Islet of Langerhans (tissue), 1 donor: ENCODE data around the gene MANSC1.
A peak's percentile ranks its signal among the peaks of the same experiment; 100 is the strongest.

Source experiments
- FAIRE-seq: peaks from one replicate; lab custom pipeline; 2011; peaks lifted over from hg19 to GRCh38; lab: Jason Lieb, UNC

The MANSC1 gene

GRCh38 chr12:12349711-12350665, at the start of gene MANSC1:
Gene MANSC1 (minus strand): TSS chr12:12350242. CDS start chr12:12343314, 6,928 bp downstream.
- FAIRE-seq, result peak; percentile 38

DNA sequence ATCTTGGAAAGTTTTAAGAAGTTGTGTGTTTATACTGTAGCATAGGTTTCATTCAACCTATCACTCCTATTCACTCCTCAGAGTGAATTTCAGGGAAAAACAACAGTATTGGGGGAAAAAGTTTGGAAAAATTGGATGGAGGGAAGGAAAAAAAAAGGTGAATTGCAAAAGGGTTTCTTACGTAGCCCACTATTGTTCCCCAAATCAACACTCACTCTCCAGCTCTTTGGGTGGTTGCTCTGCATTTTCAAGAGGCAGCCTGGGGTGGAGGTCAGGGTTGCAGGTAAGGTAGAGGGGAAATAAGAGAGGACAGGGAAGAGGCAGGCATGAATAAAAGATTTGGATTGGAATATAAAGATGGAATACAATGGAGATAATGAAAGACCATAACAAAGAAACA, 49.1 kb upstream of the MANSC1 start:
- no peak for FAIRE-seq

DNA sequence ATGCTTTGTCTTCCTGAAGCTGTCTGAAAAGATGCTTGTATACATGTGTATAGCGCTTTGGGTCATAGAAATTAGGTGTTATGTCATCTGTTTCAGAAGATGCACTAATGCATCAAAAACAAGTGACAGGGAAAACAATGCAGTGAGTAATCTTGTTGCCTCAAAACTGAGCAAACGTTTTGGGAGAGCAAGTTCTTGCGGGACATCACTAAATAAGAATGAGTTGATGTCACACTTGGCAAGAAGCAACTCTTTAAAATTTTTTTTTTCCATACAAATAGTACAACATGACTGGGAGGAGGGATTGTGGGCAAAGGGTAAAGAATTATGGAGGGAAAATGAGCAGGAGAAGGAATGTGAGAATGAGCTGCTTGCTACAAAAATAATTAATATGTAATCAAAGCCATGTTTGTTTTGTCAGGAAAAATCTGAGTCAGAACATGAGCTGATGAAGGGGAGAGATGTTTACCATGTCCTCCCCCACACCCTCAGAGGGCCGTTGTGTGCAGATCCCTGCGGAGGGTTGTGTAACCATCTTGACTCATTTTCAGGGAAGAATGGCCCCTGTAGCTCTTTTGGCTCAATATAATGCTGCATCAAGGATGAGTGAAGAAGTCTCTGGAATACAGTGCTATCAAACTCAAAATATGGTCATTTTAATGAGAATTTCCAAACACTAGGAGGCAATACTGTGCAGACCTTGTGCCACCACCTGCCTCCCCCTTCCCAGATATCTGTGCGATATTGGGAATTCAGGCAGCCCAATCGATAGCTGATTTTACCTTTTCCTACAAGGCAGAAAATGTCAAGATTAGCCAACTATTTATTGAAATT, 48.2 kb upstream of the MANSC1 start:
- FAIRE-seq, result peak; percentile 82

- FAIRE-seq, result no peak
Observed at GRCh38 chr12:12397184-12397583, 47.1 kb upstream of the MANSC1 start.

GRCh38 chr12:12396694-12397093, 46.7 kb upstream of the MANSC1 start:
- FAIRE-seq, result no peak

DNA sequence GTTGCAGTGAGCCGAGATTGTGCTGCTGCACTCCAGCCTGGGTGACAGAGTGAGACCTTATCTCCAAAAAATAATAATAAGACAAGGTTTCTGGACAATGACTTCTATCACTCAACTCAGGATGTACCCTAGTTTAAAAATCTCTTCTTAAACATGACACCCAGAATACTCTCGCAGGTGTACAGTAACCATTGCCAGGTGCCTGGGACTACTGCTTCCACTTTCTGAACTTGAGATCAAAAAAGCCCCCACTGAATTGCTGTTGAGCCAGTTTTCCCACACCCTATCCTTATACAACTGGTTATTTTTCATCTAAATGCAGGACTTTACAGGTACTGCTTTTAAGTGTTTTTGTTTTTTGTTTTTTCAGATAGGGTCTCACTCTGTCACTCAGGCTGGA, 43.1 kb upstream of the MANSC1 start:
- FAIRE-seq, result no peak

GRCh38 chr12:12392413-12392812, 42.4 kb upstream of the MANSC1 start:
- FAIRE-seq, result no peak

GRCh38 chr12:12387501-12387900, 37.5 kb upstream of the MANSC1 start:
- no peak for FAIRE-seq

- FAIRE-seq, result no peak
Observed at GRCh38 chr12:12384571-12385340, 34.7 kb upstream of the MANSC1 start.

DNA sequence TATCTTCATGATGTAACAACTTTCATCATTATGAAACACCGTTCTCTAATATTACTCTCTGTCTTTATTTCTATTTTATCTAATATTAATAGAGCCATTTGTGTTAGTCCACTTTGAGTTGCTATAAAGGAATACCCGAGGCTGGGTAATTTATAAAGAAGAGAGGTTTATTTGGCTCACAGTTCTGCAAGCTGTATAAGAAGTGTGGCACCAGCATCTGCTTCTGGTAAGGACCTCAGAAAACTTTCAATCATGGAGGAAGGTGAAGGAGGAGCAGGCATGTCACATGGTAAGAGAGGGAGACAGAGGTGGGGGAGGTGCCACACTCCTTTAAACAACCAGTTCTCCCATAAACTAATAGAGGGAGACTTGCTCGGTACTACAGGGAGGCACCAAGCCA, 31.9 kb upstream of the MANSC1 start:
- FAIRE-seq, result no peak

DNA sequence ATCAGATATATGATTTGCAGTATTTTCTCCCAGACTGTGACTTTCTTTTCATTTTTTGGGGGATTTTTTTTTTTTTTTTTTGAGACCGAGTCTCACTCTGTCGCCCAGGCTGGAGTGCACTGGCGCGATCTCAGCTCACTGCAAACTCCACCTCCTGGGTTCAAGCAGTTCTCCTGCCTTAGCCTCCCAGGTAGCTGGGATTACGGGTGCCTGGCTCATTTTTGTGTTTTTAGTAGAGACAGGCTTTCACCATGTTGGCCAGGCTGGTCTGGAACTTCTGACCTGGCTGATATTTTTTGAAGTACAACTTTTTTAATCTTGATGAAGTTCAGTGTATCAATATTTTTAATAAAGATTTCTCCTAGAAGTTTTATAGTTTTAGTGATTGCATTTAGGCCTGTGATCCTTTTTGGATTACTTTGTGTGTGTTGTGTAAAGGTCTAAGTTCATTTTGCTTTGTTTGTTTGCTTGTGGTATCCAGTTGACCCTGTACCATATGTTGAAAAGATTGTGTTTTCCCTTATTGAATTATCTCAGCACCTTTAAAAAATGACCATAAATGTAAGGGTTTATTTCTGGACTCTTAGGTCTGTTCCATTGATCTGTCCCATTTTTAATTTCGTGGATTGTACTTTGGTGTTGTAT, 31.0 kb upstream of the MANSC1 start:
- no peak for FAIRE-seq

DNA sequence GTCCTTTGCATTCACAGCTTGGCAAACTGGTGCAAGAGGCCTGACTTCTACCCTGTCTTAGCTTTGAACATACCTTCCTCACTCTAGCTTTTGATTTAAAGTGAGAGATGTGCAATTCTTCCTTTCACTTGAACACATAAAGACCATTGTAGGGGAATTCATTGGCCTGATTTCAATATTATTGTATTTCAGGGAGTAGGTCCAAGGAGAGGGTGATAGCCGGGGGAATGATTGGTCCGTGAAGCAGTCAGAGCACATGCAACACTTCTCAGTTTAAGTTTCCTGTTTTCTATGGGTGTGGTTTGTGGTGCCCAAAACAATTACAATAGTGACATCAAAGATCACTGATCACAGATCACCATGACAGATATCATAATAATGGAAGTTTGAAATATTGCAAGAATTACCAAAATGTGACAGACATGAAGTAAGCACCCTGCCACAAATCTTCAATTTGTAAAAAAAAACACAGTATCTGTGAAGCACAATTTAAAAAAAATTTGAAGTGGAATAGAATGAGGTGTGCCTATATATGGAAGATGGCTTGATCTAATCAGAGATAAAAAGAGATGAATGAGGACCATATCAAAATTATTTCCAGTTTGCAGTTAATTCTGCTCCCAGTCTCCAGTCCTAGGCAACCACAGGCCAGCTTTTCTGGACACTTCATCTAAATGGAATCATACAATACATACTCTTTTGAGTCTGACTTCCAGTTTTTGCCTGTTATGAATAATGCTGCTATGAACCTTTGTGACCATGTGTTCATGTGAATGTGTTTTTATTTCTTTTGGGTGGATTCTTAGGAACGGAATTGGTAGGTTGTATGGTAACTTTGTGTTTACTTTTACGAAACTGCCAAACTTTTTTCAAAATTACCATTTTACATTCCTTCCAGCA, 30.0 kb upstream of the MANSC1 start:
- FAIRE-seq, result no peak

- FAIRE-seq, result no peak
Observed at GRCh38 chr12:12378616-12379015, 28.6 kb upstream of the MANSC1 start.

DNA sequence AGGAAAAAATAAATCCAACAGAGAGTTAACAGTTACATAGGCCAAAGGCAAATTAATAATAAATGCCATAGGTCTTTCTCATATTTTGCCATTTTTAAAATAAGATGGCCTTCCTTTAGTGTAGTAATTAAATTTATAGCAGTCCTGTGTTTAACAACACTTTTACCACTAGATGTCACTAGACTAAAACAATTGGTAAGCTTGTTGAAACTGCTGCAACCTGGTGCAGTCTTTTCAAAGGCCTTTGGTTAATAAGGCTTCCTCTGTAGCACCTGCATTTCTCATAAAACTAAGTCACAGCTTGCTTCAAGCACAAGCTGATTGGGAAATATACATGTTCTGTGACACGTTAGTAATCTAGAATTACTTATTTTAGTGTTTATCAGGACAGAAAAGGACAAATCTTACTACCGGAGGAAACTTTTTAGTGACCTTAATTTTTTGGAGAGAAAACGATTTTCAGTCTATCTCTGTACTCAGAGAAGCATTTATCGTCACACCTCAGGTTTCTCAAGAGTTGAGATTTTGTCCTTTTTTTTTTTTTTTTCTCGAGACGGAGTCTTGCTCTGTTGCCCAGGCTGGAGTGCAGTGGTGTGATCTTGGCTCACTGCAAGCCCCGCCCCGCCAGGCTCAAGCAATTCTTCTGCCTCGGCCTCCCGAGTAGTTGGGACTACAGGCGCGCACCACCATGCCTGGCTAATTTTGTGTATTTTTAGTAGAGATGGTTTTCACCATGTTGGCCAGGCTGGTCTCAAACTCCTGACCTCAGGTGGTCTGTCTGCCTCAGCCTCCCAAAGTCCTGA, 26.8 kb upstream of the MANSC1 start:
- FAIRE-seq, result peak; percentile 99

- FAIRE-seq, result no peak
Observed at GRCh38 chr12:12372946-12373722, 23.1 kb upstream of the MANSC1 start.

DNA sequence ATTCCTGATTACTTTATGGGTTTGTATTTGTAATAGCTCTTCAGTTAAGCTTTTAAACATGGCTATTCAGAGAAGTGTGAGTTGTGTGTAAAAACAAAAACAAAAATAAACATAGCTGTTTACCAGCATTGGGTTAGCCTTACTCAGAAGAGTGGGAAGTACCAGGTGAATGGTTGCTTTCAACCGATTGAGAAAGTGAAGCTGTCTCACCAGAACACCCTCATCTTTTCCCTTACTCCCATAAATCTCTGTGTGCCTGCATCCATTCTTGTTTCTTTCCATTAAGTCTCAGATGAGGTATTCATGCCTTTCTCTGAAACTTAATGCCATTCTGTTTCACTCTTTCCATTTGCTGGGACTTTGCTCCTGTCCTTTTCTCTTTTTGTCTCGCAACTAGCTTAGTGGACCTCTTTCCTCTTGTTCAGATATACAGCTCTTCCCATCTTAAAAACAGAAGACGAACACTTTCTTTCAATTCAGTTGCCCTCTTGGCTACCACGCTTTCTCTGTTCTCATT, 17.5 kb upstream of the MANSC1 start:
- no peak for FAIRE-seq

DNA sequence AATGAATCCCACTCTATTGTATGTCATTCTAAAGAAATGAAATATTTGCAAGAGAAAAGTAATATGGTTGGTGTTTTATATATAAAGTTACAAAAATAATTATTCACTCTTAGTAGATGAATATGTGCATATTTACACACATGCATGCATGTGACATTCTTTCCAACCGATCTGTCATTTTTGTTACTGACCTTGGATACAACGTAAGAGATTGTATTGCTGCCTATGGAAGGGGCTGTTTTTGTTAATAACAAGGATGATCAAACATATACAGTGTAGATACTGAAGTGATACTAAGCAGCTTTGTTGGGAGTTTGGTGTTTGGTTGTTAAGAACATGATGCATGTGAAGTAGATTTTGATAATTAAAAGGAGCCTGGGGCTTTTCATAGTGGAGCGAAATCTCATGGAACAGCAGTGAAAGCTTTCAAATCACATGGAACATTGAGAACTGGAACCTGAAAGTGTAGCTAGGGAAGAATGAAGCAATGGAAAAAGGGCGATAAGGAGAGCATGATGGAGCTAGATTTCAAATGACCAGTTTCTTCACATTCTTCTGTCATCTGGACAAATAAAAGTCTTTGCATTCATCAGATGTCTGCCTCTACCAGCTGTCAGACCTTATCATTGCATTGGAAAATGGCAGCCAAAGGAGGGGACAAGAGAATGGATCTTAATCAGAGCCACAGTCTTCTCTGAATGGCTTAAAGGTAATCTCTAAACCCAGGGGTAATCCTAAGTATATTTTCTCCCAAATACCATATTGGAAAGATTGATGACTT, 16.8 kb upstream of the MANSC1 start:
- FAIRE-seq, result no peak

DNA sequence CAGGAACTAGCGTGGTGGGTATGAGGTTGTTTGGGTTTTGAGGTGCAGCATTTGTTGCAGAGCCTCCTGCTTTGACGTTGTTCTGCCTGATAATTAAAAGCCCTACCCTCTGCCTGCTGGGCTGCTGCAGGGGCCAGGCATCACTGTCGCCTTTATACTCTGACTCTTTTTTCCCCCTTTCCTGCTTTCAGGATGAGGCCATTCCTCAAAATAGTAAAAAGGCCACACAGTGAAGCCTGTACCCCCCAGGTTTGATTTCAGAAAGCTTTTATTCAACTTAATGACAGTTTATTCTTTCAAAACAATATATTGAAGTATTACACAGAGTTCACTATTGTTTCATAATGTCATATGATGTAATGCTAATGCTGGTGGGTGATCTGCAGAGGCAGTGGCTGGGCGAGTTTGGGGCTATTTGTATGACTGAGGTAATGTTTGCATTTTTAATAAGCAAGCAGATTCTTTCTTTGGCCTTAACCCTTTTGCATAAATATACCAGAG, 15.9 kb upstream of the MANSC1 start:
- no peak for FAIRE-seq
